ENCODE data around the gene DTX1.

The DTX1 gene

GRCh38 chr12:113055594-113056380 lies 743 bp upstream of the DTX1 start:
- no peak for DNase-seq (ENCODE audit: low read depth)

- no peak for DNase-seq (ENCODE audit: low read depth)
Measured at GRCh38 chr12:113056381-113056630, 224 bp upstream of the DTX1 start.

DNA sequence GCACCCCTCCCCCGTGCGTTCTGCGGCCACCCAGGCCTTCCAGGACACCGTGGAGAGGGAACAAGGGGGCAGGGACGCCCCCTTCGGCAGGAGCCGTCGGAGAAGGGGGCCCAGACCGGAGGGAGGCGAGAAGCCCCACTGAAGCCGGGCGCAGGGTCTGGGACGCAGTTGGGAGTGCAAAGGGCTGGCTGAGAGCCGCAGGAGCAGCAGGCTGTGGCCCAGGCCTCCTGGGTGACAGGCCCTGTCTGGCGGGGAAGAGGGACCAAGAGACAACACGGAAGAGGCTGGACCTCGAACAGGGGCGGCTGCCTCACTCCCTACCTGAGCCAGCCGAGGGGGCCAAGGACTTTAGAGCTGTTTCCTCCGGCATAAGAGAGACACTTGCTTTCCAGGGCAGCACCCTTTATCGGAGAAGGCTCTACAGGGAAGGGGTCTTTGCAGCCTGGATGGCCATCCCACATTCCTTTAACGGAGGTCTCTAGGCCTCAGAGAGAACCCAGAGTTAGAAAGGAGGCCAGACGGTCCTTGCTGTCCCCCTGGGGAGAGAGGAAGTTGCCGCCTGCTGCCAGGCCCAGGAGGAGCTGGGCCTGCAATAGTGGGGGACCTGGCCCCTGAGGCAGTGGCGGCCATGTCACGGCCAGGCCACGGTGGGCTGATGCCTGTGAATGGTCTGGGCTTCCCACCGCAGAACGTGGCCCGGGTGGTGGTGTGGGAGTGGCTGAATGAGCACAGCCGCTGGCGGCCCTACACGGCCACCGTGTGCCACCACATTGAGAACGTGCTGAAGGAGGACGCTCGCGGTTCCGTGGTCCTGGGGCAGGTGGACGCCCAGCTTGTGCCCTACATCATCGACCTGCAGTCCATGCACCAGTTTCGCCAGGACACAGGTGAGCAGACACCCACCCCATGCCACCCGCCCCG lies 1.3 kb downstream of the DTX1 start:
- no peak for DNase-seq (ENCODE audit: low read depth)

- no peak for DNase-seq (ENCODE audit: low read depth)
Measured at GRCh38 chr12:113058553-113058952, 2.0 kb downstream of the DTX1 start.

DNA sequence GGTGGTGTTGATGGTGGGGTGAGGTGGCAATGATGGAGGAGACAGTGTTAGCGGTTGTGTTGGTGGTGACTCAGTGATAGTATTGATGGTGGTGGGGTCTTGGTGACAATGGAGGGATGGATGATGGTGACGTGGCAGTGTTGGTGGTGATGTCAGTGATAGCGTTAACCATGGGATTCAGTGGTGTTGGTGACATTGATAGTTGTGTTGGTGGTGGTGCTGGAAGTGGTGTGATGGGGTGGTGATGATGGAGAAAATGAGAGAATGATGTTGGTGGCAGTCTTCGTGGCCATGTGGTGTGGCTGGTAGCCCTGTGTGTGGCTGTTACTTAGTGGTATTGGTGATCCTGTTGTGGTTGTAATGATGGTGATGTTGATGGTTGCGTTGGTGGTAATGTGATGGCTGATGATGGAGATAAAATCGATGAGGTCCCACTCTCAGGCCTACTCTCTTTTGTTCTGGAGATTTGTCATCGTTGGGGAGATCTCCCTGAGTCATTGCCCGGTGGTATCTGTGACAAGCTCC lies 2.6 kb downstream of the DTX1 start:
- no peak for DNase-seq (ENCODE audit: low read depth)

DNA sequence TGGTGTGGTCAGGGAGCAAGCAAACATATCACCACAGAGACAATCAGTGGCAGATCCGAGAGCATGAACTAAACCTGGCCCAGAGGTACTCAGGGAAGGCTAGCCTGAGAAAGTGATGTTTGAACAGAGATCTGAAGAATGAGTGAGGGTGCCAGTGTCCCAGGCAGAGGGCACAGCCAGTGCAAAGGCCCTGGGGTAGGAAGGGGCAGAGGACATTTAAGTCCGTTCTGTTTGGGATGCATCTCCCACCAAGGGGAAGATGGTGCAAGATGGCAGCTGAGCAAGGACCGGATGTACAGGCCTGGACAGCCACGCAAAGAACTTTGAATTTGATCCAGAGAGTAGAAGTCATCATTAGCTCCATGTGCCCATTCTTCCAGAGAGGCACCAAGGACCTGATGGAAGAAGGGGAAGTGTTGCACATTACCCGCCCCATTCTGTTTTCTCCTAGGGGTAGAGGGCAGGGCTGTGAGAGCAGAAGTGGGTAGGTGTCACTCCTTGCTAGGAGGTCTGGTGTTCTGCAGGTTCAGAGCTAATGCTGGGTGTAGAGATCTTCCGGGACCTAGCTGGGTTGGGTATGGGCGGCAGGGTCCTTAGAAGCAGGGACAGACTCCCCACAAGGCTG lies 3.9 kb downstream of the DTX1 start:
- DNase-seq (ENCODE audit: low read depth) = no peak

GRCh38 chr12:113061061-113061694 lies 4.6 kb downstream of the DTX1 start:
- DNase-seq (ENCODE audit: low read depth) = no peak

- DNase-seq (ENCODE audit: low read depth) = no peak
Measured at GRCh38 chr12:113062502-113063395, 6.2 kb downstream of the DTX1 start.

DNA sequence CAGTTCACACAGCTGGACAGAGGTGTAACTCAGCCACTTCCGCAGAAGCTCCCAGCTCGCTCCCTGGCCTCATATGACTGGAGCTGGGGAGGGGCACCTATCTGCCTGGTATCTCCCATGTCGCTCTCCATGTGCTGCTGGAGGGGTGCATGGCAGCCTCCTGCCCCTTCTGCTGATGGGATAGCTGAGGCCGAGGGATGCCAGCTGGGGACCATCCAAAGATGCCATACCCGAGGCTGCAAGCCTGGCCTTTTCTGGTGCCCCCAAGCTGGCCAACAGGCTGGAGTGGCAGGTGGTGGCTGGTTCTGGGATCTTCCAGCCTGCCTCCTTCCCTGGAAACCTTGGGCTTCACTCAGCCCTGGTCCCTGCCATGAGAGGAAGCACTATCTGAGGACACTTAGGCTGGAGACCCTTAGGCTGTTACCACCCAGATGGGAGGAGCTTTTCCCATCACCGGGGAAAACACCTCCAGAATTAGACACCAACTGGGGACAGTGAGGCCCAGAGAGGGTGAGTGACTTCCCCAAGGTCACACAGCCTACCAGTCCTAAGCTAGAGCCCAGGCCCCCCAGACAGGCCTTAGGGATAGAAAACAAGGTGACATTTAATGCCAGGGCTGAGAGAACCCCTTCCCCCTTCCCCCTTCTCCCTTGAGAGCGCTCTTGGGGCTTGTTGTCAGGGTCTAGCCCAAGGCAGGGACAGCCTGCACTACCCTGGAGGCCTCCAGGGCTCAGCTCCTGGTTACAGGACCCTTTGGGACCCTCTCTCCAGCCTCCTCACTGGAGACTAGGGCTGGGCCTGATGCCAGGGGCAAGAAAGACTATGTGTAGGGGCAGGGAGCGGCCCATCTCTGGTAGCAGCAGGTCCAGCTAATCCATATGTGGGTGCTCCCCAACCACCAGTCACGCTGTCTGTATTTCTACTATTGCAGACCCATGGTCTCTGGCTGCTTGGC lies 7.1 kb downstream of the DTX1 start:
- no peak for DNase-seq (ENCODE audit: low read depth)

DNA sequence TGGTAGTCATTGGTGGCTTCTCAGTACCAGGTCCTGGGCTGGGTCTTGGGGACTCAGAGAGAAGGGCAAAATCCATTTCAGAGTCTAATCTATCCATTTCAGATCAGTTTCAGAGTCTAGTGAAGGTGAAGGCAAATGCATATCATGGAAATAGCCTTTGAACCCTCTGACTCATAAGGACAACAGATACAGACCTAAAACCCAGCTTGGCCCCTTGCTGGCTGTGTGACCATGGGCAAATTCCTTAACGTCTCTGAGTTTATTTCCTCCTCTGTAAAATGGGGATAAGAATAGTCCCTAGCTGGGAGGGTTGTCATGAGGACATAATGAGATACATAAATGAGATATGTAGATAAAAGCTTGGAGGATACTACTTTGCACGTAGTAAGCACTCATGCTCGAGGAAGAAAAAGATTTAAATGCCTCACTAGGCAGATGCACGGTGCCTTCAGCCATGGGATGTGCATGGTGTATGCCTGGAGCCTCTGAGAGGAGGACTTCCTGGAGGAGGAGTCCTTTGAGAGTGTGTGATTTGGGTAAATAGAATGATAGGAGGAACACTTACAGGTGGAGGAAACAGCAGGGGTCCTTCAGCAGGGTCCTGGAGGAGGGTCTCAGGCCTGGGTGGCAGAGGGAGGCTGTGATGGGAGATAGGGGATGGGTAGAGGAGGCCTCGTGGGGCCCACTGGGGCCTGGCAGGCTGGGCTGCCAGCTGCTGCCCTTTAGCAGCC lies 8.0 kb downstream of the DTX1 start:
- DNase-seq (ENCODE audit: low read depth) = no peak

DNA sequence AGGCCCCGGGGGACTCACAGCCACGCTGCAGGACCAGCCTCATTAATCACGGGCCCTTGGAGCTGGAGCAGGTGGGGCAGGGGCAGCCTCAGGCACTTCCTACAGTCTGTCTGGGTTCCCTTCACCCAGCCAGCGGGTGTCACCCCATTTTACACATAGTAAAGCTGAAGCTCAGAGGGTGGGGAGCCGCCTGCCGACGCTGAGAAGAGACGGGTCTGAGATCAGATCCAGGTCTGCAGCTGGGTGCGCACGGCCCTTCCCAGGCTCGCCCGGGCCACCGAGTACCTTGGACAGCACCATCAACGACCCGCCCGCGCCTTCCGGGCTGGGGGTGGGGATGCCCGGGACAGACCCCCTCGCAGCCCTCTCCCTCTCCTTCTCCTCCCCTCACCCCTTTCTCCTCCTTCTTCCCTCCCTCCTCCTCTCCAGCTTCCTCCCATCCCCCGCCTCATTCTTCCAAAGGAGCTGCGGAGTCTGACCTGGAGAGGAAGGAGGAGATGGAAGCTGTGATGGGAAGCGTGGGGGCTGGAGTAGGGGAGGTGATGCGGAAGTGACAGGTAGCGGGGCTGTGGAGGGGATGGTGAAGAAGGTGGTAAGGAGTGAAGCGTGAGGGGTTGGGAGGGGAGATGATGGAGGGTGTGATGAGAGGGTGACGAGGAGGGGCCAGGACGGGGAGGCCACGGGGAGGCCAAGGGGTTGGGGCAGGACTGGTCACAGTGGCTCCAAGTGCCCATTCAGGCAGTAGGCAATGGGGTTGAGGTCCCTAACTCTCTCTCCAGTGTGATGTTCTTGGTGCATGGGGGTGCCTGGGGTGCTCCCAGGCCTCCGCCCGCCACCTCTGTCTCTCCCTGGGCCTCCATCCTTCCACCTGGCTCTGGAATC lies 8.8 kb downstream of the DTX1 start:
- DNase-seq (ENCODE audit: low read depth) = no peak

- DNase-seq (ENCODE audit: low read depth) = no peak
Measured at GRCh38 chr12:113066813-113067400, 10.4 kb downstream of the DTX1 start.

DNA sequence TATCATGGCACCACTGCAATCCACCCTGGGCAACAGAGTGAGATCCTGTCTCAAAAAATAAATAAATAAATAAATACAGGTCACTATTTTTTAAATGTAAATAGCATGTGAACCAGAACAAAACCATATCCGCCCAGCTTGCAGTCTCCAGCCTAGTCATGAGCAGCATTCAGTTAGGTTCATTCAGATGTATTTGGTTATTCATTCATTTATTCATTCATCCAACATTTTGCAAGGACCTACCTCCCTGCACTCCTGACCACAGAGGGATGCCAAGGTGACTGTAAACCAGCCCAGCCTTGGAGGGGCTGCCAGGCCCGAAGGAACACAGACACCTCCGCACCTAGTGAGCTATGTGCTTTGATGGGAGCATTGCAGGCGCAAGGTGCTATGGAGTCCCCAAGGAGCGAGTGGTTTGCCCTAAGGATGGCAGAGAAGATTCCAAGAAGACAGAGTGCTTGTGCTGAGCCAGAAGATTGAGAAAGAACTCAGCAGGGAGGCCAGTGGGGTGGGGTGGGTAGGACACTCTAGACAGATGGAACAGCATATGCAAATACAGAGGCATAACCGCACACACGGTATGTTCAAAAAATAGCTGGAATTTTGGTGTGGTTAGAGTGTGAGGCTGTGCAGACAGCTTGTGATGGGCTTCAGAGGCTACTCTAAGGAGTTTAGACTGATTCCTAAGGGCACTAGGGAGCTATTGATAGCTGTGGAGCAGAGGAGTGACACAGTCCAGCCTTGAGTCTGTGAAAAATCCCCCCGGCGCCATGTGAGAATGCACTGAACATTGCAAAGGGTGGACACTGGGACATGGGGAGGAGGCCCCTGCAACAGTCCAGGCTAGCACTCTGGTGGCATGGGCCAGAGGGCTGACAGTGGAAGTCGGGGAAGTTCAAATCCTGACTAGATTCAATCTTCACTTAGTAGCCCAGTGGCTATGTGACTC lies 11.7 kb downstream of the DTX1 start:
- DNase-seq (ENCODE audit: low read depth) = no peak

- DNase-seq (ENCODE audit: low read depth) = no peak
Measured at GRCh38 chr12:113069149-113069548, 12.6 kb downstream of the DTX1 start.

GRCh38 chr12:113069751-113070116 lies 13.2 kb downstream of the DTX1 start:
- no peak for DNase-seq (ENCODE audit: low read depth)

DNA sequence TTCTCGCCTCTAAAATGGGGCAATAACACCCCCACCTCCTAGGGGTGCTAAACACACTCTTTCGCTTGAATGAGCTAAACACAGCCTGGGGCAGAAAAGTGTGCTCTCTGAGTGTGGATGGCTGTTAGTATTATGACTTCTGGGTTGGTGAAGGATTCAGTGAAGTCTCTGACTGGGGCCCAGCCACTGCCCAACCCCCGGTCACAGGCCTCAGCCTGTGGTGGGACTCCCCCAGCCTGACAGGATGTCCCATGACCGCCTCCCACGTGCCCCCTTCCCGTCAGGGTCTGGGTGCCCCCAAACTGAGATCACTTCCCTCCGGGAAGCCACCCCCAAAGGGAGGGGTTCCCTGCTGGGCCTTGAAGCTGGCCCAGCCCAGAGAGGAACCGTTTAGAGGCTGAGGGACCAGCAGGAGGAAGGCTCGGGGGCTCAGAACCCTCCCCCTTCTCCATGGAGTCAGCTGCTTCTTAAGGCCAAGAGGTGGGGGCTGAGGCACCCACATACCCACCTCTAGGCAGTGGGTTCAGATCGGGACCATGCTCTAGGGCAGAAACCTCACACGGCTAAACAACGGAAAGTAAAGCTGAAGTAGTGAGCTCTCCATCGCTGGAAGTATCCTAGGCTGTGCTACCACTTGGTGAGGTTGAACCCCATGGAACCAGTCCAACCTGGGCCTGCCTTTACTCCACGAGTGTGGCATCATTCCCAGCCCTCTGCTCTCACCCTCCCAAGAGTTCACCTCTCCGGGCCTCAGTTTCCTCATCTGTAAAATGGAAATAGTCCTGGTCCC lies 13.8 kb downstream of the DTX1 start:
- DNase-seq (ENCODE audit: low read depth) = no peak

Data from stimulated activated CD8-positive, alpha-beta memory T cell treated with anti-CD3 and anti-CD28 coated beads, Interleukin-7, amount 100 ng/mL, for 24 hours (primary cell).